ENCODE data around the gene MPZL3.

Gene MPZL3

DNA sequence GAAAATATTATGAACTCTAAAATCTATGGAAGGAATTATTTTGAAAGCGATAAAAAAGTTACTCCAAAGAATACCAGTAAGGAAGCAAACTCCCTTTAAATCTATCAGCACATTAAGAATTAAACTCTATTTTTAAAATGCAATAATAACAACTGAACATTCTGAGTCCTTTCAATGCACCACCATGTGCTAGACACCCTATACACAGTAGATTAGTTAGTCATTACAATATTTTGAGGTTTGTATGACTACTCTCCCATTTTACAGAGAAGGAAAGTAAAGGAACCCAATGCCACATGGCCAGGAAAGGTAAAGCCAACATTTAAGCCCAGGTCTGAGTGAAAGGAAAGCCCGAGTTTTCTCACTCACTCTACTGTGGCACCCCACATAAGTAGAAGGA, 45.1 kb downstream of the MPZL3 start:
- TF ChIP-seq, protein P1, sequence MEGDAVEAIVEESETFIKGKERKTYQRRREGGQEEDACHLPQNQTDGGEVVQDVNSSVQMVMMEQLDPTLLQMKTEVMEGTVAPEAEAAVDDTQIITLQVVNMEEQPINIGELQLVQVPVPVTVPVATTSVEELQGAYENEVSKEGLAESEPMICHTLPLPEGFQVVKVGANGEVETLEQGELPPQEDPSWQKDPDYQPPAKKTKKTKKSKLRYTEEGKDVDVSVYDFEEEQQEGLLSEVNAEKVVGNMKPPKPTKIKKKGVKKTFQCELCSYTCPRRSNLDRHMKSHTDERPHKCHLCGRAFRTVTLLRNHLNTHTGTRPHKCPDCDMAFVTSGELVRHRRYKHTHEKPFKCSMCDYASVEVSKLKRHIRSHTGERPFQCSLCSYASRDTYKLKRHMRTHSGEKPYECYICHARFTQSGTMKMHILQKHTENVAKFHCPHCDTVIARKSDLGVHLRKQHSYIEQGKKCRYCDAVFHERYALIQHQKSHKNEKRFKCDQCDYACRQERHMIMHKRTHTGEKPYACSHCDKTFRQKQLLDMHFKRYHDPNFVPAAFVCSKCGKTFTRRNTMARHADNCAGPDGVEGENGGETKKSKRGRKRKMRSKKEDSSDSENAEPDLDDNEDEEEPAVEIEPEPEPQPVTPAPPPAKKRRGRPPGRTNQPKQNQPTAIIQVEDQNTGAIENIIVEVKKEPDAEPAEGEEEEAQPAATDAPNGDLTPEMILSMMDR (IDR thresholded peaks at IDR 0.05; ENCODE audit: borderline replicate concordance, insufficient read depth, low read depth, low read length): no peak

DNA sequence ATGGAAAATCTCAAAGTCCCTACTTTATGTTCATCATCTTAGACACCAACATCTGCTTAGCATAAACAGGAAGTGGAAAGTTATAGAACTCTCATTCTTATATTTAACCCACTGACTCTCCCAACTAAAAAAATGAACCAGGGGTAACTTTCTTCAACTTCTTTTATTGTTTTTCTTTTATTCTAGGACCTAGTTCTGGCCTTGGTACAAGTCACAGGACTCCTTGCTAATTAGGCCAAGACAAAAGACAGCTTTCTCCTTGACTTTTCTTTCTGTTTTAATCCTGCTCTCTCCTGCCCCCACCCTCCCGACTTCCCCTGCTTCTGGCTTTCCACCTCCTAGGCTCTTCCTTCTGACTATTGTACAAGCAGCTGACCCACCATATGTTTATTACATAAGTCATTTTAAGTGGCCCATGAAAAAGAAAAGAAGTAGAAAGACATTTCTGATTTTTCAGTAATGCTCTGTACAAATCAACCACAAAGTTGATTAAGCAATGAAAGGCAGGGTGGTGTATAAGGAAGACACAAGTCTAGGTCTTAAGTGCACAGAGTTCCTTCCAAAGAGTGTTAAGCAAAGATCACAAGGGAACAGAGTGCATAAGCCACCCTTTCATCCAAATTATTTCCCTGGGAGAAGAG, 45.7 kb downstream of the MPZL3 start:
- no peak overlapping the region for H3K4me3 ChIP-seq (ENCODE audit: low read depth, low read length)
- TF ChIP-seq, protein P1 (IDR thresholded peaks at IDR 0.05; ENCODE audit: borderline replicate concordance, insufficient read depth, low read depth, low read length): no peak

More for the DNA sequence above, 45.1 kb downstream of the MPZL3 start:
- H3K4me3 ChIP-seq (ENCODE audit: low read depth, low read length): no peak overlapping the region

DNA sequence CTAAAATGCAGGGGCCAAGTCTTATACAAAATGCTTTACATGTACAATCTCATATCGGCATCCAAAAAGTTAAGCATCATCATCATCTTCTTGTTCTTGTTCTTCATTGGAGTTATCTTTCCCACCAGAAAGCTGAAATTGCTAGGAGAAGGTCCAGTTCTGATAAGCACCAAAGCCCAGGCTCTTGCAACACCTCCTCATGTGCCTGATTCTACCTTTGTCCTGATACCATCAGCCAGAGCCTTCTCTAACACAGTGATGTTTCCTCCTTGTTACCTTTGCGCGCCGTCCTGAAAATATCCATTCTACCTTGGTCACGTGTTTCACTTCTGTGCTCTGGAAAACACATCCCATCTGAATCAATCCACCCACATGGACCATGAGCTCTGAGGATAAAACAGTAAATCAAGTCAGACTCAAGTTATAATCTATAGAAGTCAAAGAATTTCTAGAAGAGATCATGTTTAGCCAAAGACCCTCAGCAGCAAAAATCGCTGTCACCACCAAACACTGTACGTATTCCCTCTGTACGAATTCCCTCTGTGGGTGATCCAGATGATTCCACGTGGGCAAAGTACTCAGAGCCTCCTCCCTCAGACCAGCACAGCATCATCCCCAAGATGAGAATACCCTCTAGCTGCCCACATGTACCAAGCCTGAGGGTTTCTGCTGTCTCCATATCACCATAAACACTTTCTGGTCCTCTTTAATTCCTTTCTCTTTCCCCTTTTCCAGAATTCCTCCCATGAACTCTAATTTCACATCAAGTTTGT, 46.4 kb downstream of the MPZL3 start:
- no peak overlapping the region for H3K4me3 ChIP-seq (ENCODE audit: low read depth, low read length)
- TF ChIP-seq, protein P1 (IDR thresholded peaks at IDR 0.05; ENCODE audit: borderline replicate concordance, insufficient read depth, low read depth, low read length): no peak

DNA sequence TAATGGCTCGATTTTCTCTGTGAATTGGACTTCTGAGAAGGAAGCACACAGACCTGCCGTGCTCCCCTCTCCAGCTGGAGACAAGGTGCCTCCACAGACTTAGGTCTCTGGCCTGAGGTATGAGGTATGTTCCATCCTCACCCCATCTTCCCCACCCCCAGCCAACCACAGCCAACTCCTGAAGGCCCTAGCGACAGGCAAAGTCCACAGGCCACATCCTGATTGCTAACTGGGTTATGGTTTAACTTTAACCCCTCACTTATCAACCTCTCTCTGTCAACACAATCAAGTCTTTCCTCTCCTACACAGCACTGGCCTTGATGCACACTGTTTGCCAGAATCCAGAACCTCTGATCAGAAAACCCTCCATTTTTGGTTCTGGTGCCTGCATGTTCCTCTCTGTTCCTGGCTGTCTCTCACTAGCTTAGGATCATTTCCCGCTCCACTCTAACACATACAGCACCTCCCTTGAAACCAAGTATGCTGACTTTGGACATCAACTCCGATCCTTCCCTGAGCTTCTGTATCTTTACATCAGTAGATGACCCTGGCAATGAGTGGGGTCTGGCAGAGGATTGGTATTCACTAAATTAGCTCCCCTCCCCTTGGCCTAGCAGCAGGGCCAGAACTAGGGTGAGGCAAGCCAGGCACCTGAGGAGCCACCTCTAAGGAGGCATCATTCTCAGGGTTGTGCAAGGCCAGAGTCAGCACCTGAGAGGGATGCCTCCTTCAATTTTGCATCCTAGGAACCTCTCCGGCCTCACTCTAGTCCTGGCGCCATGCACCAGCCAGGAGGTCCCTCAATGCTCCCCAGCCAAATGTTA, 49.4 kb downstream of the MPZL3 start:
- no peak overlapping the region for H3K4me3 ChIP-seq (ENCODE audit: low read depth, low read length)
- TF ChIP-seq, protein P1 (IDR thresholded peaks at IDR 0.05; ENCODE audit: borderline replicate concordance, insufficient read depth, low read depth, low read length): no peak

DNA sequence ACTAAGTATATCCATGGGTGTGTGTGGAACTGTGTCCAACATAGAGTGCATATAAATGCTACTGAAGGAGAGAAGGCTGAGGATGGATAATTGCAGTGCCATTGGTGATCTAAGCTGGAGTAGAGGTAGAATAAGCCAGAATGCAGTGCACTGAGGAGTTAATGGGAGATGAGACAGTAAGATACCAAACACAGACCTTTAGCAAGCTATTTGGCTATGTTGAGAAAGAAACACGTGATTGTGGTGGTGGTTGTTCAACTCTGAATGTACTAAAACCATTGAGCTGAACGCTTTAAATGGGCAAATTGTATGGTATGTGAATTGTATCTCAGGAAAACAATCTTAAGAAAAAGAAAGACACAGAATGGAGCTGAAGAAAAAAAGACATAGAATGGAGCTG, 50.2 kb downstream of the MPZL3 start:
- TF ChIP-seq, protein P1 (IDR thresholded peaks at IDR 0.05; ENCODE audit: borderline replicate concordance, insufficient read depth, low read depth, low read length): no peak
- no peak overlapping the region for H3K4me3 ChIP-seq (ENCODE audit: low read depth, low read length)

DNA sequence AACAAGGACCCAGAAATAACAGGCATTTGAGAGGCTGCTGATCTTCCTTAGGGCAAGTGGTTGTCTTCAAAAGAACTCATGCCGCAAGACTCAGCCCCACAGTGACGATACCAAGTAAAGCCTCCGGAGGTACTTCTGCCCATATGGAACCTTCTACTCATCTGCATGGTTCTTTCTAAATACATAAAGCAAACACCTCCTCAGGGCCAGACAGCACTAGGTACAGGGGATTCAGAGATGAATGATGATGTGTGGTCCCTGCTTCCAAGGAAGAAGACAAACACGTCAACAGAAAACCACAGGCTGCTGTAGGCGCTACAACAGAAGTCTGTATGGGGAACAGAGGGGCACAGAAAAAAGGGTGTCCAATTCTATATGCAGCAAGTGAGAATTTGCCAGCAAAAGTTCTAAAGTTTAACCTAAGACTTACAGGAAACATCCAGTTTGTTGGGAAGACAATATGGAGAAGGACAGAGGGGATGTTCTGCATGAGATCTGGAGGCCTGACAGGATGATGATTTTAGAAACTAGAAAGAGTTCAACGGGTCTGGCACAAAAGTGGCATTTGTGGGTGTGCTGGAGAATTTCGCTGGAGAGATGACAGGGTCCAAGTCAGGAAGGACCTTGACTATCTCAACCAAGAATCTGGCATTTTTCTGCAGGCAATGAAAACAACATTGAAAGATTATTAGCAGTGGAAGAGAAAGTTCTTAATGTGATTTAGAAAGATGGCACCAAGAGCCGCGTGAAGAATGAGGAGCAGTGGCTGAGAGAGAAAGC, 51.1 kb downstream of the MPZL3 start:
- TF ChIP-seq, protein P1 (IDR thresholded peaks at IDR 0.05; ENCODE audit: borderline replicate concordance, insufficient read depth, low read depth, low read length): no peak

More for the DNA sequence above, 51.1 kb downstream of the MPZL3 start:
- H3K4me3 ChIP-seq (ENCODE audit: low read depth, low read length): no peak overlapping the region
